HTERT RPE-1 (cell line): Measurements from ENCODE around the gene IL1RL1.
"Not testable (repeated sequence)": the region's sequence is repeated elsewhere in the genome, so short reads cannot be mapped to it uniquely, and the experiment has no call there.

ENCODE experiments used
- in situ Hi-C: fragments of 300-500 bp; cut with MboI; formaldehyde crosslinking; loops from 4 replicates; pipeline ENCODE4 v1.14.3; 2020; ENCODE audit warnings: low sequenced_read_pairs

IL1RL1 gene

GRCh38 chr2:102291319-102292075 is 19.9 kb upstream of the IL1RL1 start:
- in situ Hi-C loops, result no loop called here

- in situ Hi-C loops, result no loop called here
These were observed 16.4 kb upstream of the IL1RL1 start for GRCh38 chr2:102294802-102295489.

- in situ Hi-C loops, result no loop called here
These were observed 15.8 kb upstream of the IL1RL1 start for GRCh38 chr2:102295566-102295965.

- in situ Hi-C loops, result no loop called here
These were observed 14.9 kb upstream of the IL1RL1 start for GRCh38 chr2:102296449-102296848.

GRCh38 chr2:102297891-102298290 is 13.5 kb upstream of the IL1RL1 start:
- in situ Hi-C loops, result no loop called here

- in situ Hi-C loops, result no loop called here
These were observed 9.4 kb upstream of the IL1RL1 start for GRCh38 chr2:102301867-102302362.

GRCh38 chr2:102302458-102302857 is 8.9 kb upstream of the IL1RL1 start:
- in situ Hi-C loops, result no loop called here

GRCh38 chr2:102303589-102303988 is 7.8 kb upstream of the IL1RL1 start:
- in situ Hi-C loops, result no loop called here

- in situ Hi-C loops, result no loop called here
These were observed 7.1 kb upstream of the IL1RL1 start for GRCh38 chr2:102304268-102304667.

- in situ Hi-C loops, result no loop called here
These were observed 6.4 kb upstream of the IL1RL1 start for GRCh38 chr2:102304711-102305611.

GRCh38 chr2:102306125-102306524 is 5.2 kb upstream of the IL1RL1 start:
- in situ Hi-C loops, result no loop called here

GRCh38 chr2:102313025-102313424 is 1.7 kb downstream of the IL1RL1 start:
- in situ Hi-C loops, result no loop called here

- in situ Hi-C loops, result no loop called here
These were observed 2.1 kb downstream of the IL1RL1 start for GRCh38 chr2:102313471-102313870.

GRCh38 chr2:102313950-102314349 is 2.6 kb downstream of the IL1RL1 start:
- in situ Hi-C loops, result no loop called here

- in situ Hi-C loops, result no loop called here
These were observed 4.6 kb downstream of the IL1RL1 start for GRCh38 chr2:102315921-102316320.

- in situ Hi-C loops, result no loop called here
These were observed 6.4 kb downstream of the IL1RL1 start for GRCh38 chr2:102317715-102318114.

GRCh38 chr2:102318437-102318836 is 7.1 kb downstream of the IL1RL1 start:
- in situ Hi-C loops, result no loop called here

- in situ Hi-C loops, result no loop called here
These were observed 10.8 kb downstream of the IL1RL1 start for GRCh38 chr2:102321941-102322719.

GRCh38 chr2:102324914-102325313 is 13.6 kb downstream of the IL1RL1 start:
- in situ Hi-C loops, result not testable (repeated sequence)

GRCh38 chr2:102331311-102331980 is 20.1 kb downstream of the IL1RL1 start:
- in situ Hi-C loops, result no loop called here
